NCI-H2196 treated with DMSO at 0.1 percent for 48 hours (cell line): ENCODE data around the gene NPAS2.

Experiments used
- DNase-seq: peaks from one replicate; lab custom pipeline; 2025; ENCODE audit not compliant: unreplicated experiment; lab: John Stamatoyannopoulos, UW

The NPAS2 gene

DNA sequence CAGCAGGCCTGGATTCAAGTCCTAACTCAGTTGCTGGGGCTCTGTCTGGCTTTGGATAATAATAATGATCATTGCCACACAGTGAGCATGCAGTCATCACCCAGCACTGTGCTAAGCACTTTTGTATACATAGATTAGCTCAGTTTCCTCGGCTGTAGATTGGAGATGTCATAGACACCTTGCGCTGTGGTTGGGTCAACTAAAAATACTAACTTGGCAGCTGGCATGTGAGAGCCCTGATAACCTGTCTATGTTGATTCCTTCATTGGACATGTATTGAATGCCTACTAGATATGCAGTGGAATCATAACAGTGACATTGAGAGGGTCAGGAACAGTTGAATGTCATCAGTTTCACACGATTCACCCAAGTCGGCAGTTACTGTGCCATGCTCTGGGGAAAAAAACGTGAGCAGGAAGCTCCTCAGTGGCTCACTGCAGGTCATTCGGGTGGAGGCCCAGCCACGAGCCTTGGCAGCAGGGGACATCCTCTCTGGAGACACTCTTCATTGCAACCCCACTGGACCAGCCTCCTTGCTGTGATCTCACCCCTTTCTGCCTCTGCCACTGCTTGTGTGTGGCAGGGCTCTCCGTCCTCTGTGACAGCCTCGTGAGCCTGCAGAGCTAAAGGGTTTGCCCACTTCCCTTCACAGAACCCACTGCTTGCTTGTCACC, 85.3 kb downstream of the NPAS2 start:
- DNase-seq = no peak

- DNase-seq = no peak
Observed at GRCh38 chr2:100906131-100906530, 86.2 kb downstream of the NPAS2 start.

DNA sequence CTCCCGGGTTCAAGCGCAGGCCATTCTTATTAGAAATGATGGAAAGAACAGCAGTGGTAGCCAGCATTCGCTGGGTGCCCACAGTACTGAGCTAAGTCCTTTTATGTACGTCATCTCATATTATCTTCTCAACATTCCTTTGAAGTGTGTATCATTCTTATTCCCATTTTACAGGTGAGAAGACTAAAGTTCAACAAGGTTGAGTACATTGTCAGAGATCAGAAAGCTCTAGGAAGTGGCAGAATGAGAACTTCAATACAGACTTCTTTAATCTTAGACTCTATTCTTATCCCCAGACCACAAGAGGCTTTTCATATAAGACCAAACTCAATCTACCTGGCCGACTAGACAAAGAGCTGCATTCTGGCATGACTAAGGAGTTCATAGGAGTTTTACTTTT, 86.7 kb downstream of the NPAS2 start:
- no peak for DNase-seq

DNA sequence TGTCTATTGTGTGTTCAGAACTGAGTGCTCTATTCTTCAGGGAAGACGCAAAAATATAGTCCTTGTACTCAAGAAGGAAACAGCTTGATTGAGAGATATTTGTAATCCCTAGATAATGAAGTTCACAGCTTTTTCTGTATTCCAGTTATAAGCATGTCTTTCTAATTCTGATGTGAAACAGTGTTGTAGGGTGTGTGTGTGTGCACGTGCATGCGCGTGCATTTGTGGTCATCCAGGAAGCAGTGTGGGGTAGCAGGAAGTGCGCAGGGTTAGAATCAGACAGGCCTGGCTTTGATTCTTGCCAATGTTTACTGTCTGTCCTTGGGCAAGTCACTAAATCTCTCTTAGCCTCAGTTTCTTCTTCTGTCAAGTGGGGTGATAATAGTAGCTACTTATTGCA, 87.9 kb downstream of the NPAS2 start:
- DNase-seq = no peak

DNA sequence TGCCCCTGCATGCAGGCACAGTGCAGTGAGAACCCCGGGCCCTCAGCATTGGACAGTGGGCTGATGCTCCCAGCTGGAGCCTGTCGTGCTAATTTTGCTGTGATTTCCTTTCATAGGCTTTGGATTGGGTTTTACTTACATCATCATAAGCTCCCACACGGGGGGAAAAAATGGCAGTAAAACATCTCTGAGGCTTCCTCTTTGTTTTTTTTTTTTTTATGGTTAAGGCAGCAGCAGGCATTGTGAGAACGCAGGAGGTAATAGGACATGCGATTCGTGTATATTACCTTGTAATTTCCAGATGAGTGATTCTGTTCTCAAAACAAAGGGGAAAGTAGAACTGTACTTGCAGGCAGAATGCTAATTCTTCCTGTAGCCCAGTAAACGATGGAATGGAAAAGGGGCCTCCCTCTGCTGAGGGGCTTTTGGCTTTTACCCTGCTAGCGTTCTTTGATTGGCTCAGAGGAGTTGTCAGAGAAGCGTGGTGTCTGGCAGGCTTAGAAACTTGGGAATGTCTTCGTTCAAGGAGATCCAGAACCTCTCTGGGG, 89.7 kb downstream of the NPAS2 start:
- no peak for DNase-seq

DNA sequence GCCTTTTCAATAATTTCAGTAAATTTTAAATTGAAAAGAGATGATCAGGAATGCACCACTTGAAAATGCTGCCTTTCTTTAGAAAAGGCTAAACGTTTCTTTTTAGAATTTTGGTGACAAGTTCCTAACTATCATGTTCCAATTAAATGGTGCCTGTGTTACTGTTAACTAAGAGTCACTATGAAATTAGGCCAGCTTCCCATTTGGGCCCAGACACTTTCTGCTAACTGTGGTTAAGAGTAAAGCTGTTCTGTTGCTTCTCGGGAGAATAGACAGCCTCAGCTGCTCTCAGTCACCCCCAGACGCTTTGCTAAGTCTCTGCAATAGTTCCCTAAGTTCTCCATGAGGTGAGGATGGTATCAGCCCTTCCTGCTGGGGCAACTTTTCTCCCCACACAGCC, 90.2 kb downstream of the NPAS2 start:
- DNase-seq = no peak

GRCh38 chr2:100919316-100919715, 99.4 kb downstream of the NPAS2 start:
- DNase-seq = no peak

- no peak for DNase-seq
Observed at GRCh38 chr2:100921685-100922161, 101.8 kb downstream of the NPAS2 start.

DNA sequence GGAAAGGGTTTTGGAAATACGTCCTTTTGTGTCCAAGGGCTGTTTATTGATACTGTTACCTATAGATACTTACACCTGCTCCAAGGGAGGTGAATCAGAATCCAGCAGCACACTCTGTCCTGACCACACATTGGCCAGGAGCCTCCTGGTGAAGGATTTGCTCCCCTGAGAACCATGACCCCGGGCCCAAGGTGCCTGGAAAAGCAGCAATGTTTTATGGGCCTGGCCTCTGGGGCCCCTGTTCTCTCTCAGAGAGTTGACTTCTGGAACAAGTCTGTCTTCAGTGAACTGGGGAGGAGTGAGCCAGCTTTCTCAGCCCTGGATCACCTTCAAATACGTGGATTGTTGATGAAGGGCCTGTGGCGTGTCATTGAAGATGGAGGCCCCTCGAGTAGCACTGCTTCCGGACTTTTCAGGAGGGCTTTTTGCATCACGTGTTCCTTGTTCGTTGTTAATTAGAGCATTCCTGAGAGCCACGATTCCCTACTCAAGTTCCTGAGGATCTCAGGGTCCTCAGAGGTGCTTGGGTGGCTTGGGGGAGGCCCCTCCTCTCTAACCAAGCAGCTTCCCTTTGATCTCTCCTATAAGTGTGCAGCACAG, 103.6 kb downstream of the NPAS2 start:
- DNase-seq = no peak

- DNase-seq = no peak
Observed at GRCh38 chr2:100924122-100924519, 104.2 kb downstream of the NPAS2 start.

GRCh38 chr2:100924520-100925451, 104.8 kb downstream of the NPAS2 start:
- DNase-seq = no peak

DNA sequence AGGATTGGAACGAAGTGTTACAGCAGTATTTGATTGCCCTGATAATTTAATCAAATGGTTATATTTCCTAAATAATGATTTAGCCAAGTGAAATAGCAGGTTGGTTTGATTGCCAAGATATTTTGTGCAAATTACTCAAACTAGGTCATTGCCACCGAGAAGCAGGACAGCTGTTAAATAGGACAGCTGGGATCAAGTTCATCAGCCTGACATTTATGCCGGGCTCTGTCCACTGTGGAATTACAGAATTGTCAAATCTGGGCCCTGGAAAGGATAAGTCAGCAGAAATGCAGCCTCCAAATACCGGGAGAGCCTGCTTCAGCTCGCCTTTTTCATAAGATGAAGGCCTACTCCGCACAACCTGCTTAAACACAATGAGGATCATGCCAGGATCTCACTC, 108.3 kb downstream of the NPAS2 start:
- DNase-seq = no peak

DNA sequence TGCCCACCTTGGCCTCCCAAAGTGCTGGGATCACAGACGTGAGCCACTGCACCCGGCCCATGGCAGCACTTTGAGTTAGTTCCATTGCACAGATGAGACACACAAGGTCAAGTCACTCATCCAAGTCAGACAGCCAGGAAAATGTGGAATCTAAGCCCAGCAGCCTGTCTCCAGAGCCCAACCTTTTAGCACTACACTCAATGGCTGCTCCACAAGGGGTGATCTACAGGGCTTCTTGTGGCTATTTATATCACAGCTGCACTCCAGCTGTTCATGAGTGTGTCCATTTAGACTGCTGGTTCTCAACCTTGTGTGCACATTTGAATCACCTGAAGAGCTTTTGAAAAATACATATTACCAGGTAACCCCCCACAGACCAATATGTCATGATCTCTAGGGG, 109.2 kb downstream of the NPAS2 start:
- no peak for DNase-seq

GRCh38 chr2:100934504-100935371, 114.8 kb downstream of the NPAS2 start:
- no peak for DNase-seq

GRCh38 chr2:100935372-100935752, 115.4 kb downstream of the NPAS2 start:
- no peak for DNase-seq

GRCh38 chr2:100936070-100936741, 116.3 kb downstream of the NPAS2 start:
- DNase-seq = no peak

GRCh38 chr2:100936972-100937542, 117.1 kb downstream of the NPAS2 start:
- no peak for DNase-seq

GRCh38 chr2:100938031-100939026, 118.4 kb downstream of the NPAS2 start:
- DNase-seq = no peak

DNA sequence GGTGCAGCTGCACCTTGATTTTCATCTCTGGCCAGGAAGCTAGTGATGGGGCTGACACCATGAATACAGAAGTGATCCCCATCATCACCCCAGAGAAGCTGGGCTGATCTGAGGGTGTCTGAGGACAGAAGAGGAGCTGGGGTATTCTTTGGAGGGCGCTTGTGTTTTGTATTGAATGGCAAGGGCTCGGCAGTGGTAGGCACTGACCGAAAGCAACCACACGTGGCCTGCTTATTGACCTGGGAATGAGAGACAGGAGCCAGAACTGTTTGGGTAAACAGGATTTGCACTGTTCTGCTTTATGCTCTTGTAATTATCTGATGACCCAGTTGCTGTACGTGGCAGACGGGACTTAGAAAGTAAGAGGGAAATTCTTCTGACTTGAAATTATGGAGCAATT, 119.5 kb downstream of the NPAS2 start:
- no peak for DNase-seq
